ENCODE measurements around the gene ITPKB. TPM values are rescaled to one million over a fixed set of nuclear protein-coding genes. Genes with fewer than 3 reads are reported as not detected.
A peak's percentile ranks its signal among the peaks of the same experiment; 100 is the strongest.

Gene ITPKB
- total and polyA plus RNA-seq, 7 experiments from 2014 or later: 51.7 to 429 (median 177) TPM

- ATAC-seq: peak; percentile 82
- H3K9me3 Mint-ChIP-seq: peaks cover 0 to 4% (median 0%) of the 10 kb centered on the region in 11 donors
- H3K36me3 Mint-ChIP-seq: peaks cover 12 to 35% (median 25%) of the 10 kb centered on the region in 5 donors
- peaks cover 91 to 97% of the 10 kb centered on the region in 2 donors for H3K4me1 ChIP-seq (ENCODE audit: control insufficient read depth in 2 of 2, insufficient read depth in 2 of 2, low read length in 2 of 2)
- peak; percentile 41 to 92 (median 88) for DNase-seq
- peak overlapping the region; percentile 95 to 100 (median 99) for H3K27ac Mint-ChIP-seq
- H3K27me3 ChIP-seq (ENCODE audit: control insufficient read depth in 2 of 2, insufficient read depth in 2 of 2, low read length in 2 of 2): no peaks in the 10 kb centered on the region
- ChIA-PET POLR2A (interaction anchor here (1.0 to 16.9 kb wide), 5 partner anchors 13 to 61 kb away, joined by 4 to 276 read pairs (median 13); no protein-coding TSS in a partner anchor), CTCF (interaction anchor here (0.5 to 2.0 kb wide), 4 partner anchors 9 to 43 kb away, joined by 3 to 8 read pairs (median 4); no protein-coding TSS in a partner anchor)
- H3K27me3 Mint-ChIP-seq: peaks cover 0 to 2% (median 0%) of the 10 kb centered on the region in 5 donors
- H3K27ac ChIP-seq (ENCODE audit: low read depth, low read length): peak overlapping the region; percentile 86
- intact Hi-C loops (cut with micrococcal nuclease): loop anchor here (1.0 to 5.0 kb wide), 16 partner anchors 12 to 678 kb away; partner anchors contain the start of genes ITPKB (in 2 of the 2), PARP1 (in 2 of the 2), COQ8A (in 1 of the 2) and PSEN2 (in 1 of the 2)
- peaks cover 0 to 9% (median 0%) of the 10 kb centered on the region in 3 experiments for H3K36me3 ChIP-seq (ENCODE audit: control insufficient read depth in 2 of 3, insufficient read depth in 3 of 3, low read length in 3 of 3)
- H3K4me1 Mint-ChIP-seq: peaks cover 85 to 100% (median 94%) of the 10 kb centered on the region in 7 donors
- H3K4me3 Mint-ChIP-seq: peak overlapping the region; percentile 81 to 90 (median 84)
- peak overlapping the region; percentile 33 for H3K4me3 ChIP-seq (ENCODE audit: low read length)
- no peaks in the 10 kb centered on the region for H3K9me3 ChIP-seq (ENCODE audit: control insufficient read depth in 2 of 3, low read length in 3 of 3)
Observed at GRCh38 chr1:226674892-226675714, 64.0 kb downstream of the ITPKB start.

DNA sequence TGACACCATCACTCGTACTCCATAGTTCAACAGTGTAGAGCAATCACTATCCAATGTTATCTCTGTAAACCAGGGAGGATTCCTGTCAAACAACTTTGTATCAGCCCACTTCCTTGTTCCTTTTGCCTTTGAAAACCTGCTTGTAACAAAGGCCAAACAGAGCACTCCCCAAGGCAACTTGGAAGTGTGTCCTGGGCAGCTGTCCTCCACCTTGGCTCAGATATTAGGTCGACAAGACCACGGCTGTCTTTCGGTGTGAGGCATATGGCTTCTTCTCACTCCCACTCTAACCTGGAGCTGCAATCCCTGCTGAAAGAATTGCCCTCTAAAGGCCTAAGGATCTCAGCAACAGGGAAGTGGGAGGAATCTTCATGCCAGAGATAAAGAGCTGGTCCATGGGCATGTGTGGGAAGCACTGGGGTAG, 66.7 kb downstream of the ITPKB start:
- no peaks in the 10 kb centered on the region for H3K27me3 ChIP-seq (ENCODE audit: control insufficient read depth in 2 of 2, insufficient read depth in 2 of 2, low read length in 2 of 2)
- no peaks in the 10 kb centered on the region for H3K9me3 ChIP-seq (ENCODE audit: control insufficient read depth in 2 of 3, low read length in 3 of 3)
- no peak overlapping the region for H3K4me3 ChIP-seq (ENCODE audit: low read length)
- peak overlapping the region; percentile 4 to 100 (median 99) for H3K27ac Mint-ChIP-seq
- H3K4me3 Mint-ChIP-seq: peak overlapping the region in 8 of 10 donors; percentile 12 to 89 (median 59)
- ATAC-seq (no peak), DNase-seq (no peak)
- peak overlapping the region; percentile 86 for H3K27ac ChIP-seq (ENCODE audit: low read depth, low read length)
- H3K27me3 Mint-ChIP-seq: peaks cover 0 to 2% (median 0%) of the 10 kb centered on the region in 5 donors
- intact Hi-C loops (cut with micrococcal nuclease): no loop called here
- peaks cover 64 to 75% (median 74%) of the 10 kb centered on the region in 7 donors for H3K4me1 Mint-ChIP-seq
- peaks cover 12 to 34% (median 27%) of the 10 kb centered on the region in 5 donors for H3K36me3 Mint-ChIP-seq
- H3K4me1 ChIP-seq (ENCODE audit: control insufficient read depth in 2 of 2, insufficient read depth in 2 of 2, low read length in 2 of 2): peaks cover 72 to 78% of the 10 kb centered on the region in 2 donors
- ChIA-PET CTCF (interaction anchor here (1.6 kb wide), 1 partner anchor 40 kb away, joined by 3 read pairs; no protein-coding TSS in a partner anchor), POLR2A (interaction anchor here (0.6 to 16.9 kb wide), 8 partner anchors 11 to 47 kb away, joined by 3 to 276 read pairs (median 4); no protein-coding TSS in a partner anchor)
- H3K9me3 Mint-ChIP-seq: peaks cover 0 to 4% (median 0%) of the 10 kb centered on the region in 11 donors
- peaks cover 0 to 13% (median 0%) of the 10 kb centered on the region in 3 experiments for H3K36me3 ChIP-seq (ENCODE audit: control insufficient read depth in 2 of 3, insufficient read depth in 3 of 3, low read length in 3 of 3)

GRCh38 chr1:226671277-226671676, 67.8 kb downstream of the ITPKB start:
- DNase-seq (no peak), ATAC-seq (no peak)
- POLR2A ChIA-PET: interaction anchor here (1.0 to 16.9 kb wide), 7 partner anchors 11 to 62 kb away, joined by 3 to 276 read pairs (median 3); no protein-coding TSS in a partner anchor
- H3K9me3 ChIP-seq (ENCODE audit: control insufficient read depth in 2 of 3, low read length in 3 of 3): no peaks in the 10 kb centered on the region
- Mint-ChIP-seq H3K36me3 (peaks cover 12 to 36% (median 32%) of the 10 kb centered on the region in 5 donors), H3K4me1 (peaks cover 63 to 77% (median 63%) of the 10 kb centered on the region in 7 donors), H3K27me3 (peaks cover 0 to 2% (median 0%) of the 10 kb centered on the region in 5 donors), H3K9me3 (peaks cover 0 to 4% (median 0%) of the 10 kb centered on the region in 11 donors), H3K4me3 (peak overlapping the region in 9 of 10 donors; percentile 37 to 89 (median 55)), H3K27ac (peak overlapping the region in 8 of 9 donors; percentile 91 to 100 (median 99))
- intact Hi-C loops (cut with micrococcal nuclease): no loop called here
- H3K4me3 ChIP-seq (ENCODE audit: low read length): no peak overlapping the region
- H3K27me3 ChIP-seq (ENCODE audit: control insufficient read depth in 2 of 2, insufficient read depth in 2 of 2, low read length in 2 of 2): no peaks in the 10 kb centered on the region
- H3K4me1 ChIP-seq (ENCODE audit: control insufficient read depth in 2 of 2, insufficient read depth in 2 of 2, low read length in 2 of 2): peaks cover 67 to 72% of the 10 kb centered on the region in 2 donors
- CTCF ChIA-PET: no interaction called here
- H3K27ac ChIP-seq (ENCODE audit: low read depth, low read length): peak overlapping the region; percentile 86
- peaks cover 0 to 17% (median 0%) of the 10 kb centered on the region in 3 experiments for H3K36me3 ChIP-seq (ENCODE audit: control insufficient read depth in 2 of 3, insufficient read depth in 3 of 3, low read length in 3 of 3)

DNA sequence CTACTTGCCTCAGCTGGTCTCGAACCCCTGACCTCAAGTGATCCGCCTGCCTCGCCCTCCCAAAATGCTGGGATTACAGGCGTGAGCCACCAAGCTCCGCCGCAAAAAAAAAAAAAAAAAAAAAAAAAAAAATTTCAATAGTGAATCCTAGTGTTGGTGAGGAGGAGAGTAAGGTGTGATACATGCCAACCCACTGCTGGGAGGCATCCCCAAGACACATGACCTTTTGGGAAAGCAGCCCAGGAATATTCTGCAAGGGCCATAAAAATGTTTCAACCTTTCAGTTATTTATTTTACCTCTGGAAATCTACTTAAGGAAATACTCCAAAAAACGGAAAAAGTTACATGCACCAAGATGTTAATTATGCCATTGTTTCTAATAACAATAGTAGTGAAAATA, 69.0 kb downstream of the ITPKB start:
- H3K4me1 Mint-ChIP-seq: peaks cover 51 to 80% (median 51%) of the 10 kb centered on the region in 7 donors
- peaks cover 55 to 71% of the 10 kb centered on the region in 2 donors for H3K4me1 ChIP-seq (ENCODE audit: control insufficient read depth in 2 of 2, insufficient read depth in 2 of 2, low read length in 2 of 2)
- CTCF ChIA-PET: no interaction called here

DNA sequence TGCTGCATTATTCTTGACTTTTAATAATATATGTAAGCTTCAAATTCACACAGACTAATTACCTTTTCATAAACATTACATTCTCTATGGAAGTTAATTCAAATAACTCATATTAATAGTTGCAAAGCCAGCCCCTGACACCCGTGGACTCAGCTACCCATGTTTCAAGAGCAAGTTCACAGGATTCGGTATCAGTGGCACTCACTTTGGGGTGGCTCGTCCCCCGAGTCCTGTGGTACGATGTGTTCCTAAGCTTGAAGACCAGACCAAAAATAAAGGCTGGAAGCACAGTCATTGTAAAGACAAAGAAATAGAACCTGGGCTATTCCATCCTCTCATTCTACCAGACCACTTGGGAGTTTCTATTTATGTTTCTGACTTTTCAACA, 70.9 kb downstream of the ITPKB start:
- H3K4me1 Mint-ChIP-seq: peaks cover 32 to 82% (median 34%) of the 10 kb centered on the region in 7 donors
- H3K27me3 Mint-ChIP-seq: no peaks in the 10 kb centered on the region
- H3K9me3 Mint-ChIP-seq: no peaks in the 10 kb centered on the region
- Histone ChIP-seq H3K4me1 (ENCODE audit: control insufficient read depth in 2 of 2, insufficient read depth in 2 of 2, low read length in 2 of 2) (peaks cover 39 to 73% of the 10 kb centered on the region in 2 donors), H3K36me3 (ENCODE audit: control insufficient read depth in 2 of 3, insufficient read depth in 3 of 3, low read length in 3 of 3) (peaks cover 0 to 19% (median 0%) of the 10 kb centered on the region in 3 experiments), H3K4me3 (ENCODE audit: low read length) (no peak overlapping the region), H3K27me3 (ENCODE audit: control insufficient read depth in 2 of 2, insufficient read depth in 2 of 2, low read length in 2 of 2) (no peaks in the 10 kb centered on the region), H3K9me3 (ENCODE audit: control insufficient read depth in 2 of 3, low read length in 3 of 3) (no peaks in the 10 kb centered on the region), H3K27ac (ENCODE audit: low read depth, low read length) (no peak overlapping the region)
- peaks cover 15 to 36% (median 29%) of the 10 kb centered on the region in 5 donors for H3K36me3 Mint-ChIP-seq
- intact Hi-C loops (cut with micrococcal nuclease): no loop called here
- CTCF ChIA-PET: interaction anchor here (0.8 kb wide), 1 partner anchor 31 kb away, joined by 3 read pairs; no protein-coding TSS in a partner anchor
- ATAC-seq (no peak), DNase-seq (no peak)
- peak overlapping the region in 5 of 10 donors; percentile 26 to 42 (median 32) for H3K4me3 Mint-ChIP-seq
- peak overlapping the region in 2 of 9 donors; percentile 72 to 80 for H3K27ac Mint-ChIP-seq
- POLR2A ChIA-PET: interaction anchor here (0.6 to 1.4 kb wide), 8 partner anchors 9 to 63 kb away, joined by 3 to 5 read pairs (median 4); no protein-coding TSS in a partner anchor

More for the DNA sequence above, 69.0 kb downstream of the ITPKB start:
- peaks cover 0 to 19% (median 0%) of the 10 kb centered on the region in 3 experiments for H3K36me3 ChIP-seq (ENCODE audit: control insufficient read depth in 2 of 3, insufficient read depth in 3 of 3, low read length in 3 of 3)
- POLR2A ChIA-PET: interaction anchor here (1.2 to 16.9 kb wide), 2 partner anchors 9 to 13 kb away, joined by 3 to 276 read pairs; no protein-coding TSS in a partner anchor
- no peaks in the 10 kb centered on the region for H3K27me3 ChIP-seq (ENCODE audit: control insufficient read depth in 2 of 2, insufficient read depth in 2 of 2, low read length in 2 of 2)
- no peak overlapping the region for H3K27ac ChIP-seq (ENCODE audit: low read depth, low read length)
- DNase-seq (no peak), ATAC-seq (no peak)
- Mint-ChIP-seq H3K4me3 (peak overlapping the region in 6 of 10 donors; percentile 35 to 89 (median 38)), H3K9me3 (peaks cover 0 to 3% (median 0%) of the 10 kb centered on the region in 11 donors), H3K36me3 (peaks cover 15 to 39% (median 32%) of the 10 kb centered on the region in 5 donors), H3K27me3 (peaks cover 0 to 2% (median 0%) of the 10 kb centered on the region in 5 donors), H3K27ac (peak overlapping the region in 8 of 9 donors; percentile 82 to 100 (median 98))
- intact Hi-C loops (cut with micrococcal nuclease): no loop called here
- no peak overlapping the region for H3K4me3 ChIP-seq (ENCODE audit: low read length)
- H3K9me3 ChIP-seq (ENCODE audit: control insufficient read depth in 2 of 3, low read length in 3 of 3): no peaks in the 10 kb centered on the region

GRCh38 chr1:226666692-226667091, 72.4 kb downstream of the ITPKB start:
- H3K4me3 ChIP-seq (ENCODE audit: low read length): no peak overlapping the region
- ChIA-PET POLR2A (no interaction called here), CTCF (interaction anchor here (0.8 kb wide), 1 partner anchor 8 kb away, joined by 3 read pairs; no protein-coding TSS in a partner anchor)
- Mint-ChIP-seq H3K9me3 (no peaks in the 10 kb centered on the region), H3K27me3 (no peaks in the 10 kb centered on the region), H3K27ac (peak overlapping the region in 1 of 9 donors; percentile 49), H3K4me1 (peaks cover 17 to 84% (median 22%) of the 10 kb centered on the region in 7 donors), H3K36me3 (peaks cover 12 to 25% (median 18%) of the 10 kb centered on the region in 5 donors), H3K4me3 (peak overlapping the region in 8 of 10 donors; percentile 35 to 81 (median 62))
- no peaks in the 10 kb centered on the region for H3K27me3 ChIP-seq (ENCODE audit: control insufficient read depth in 2 of 2, insufficient read depth in 2 of 2, low read length in 2 of 2)
- H3K4me1 ChIP-seq (ENCODE audit: control insufficient read depth in 2 of 2, insufficient read depth in 2 of 2, low read length in 2 of 2): peaks cover 24 to 74% of the 10 kb centered on the region in 2 donors
- no peak overlapping the region for H3K27ac ChIP-seq (ENCODE audit: low read depth, low read length)
- DNase-seq: no peak
- no peak for ATAC-seq
- intact Hi-C loops (cut with micrococcal nuclease): no loop called here
- peaks cover 0 to 18% (median 0%) of the 10 kb centered on the region in 3 experiments for H3K36me3 ChIP-seq (ENCODE audit: control insufficient read depth in 2 of 3, insufficient read depth in 3 of 3, low read length in 3 of 3)
- no peaks in the 10 kb centered on the region for H3K9me3 ChIP-seq (ENCODE audit: control insufficient read depth in 2 of 3, low read length in 3 of 3)

All from naive thymus-derived CD4-positive, alpha-beta T cell (primary cell).